PC-3 (cell line): Measurements from ENCODE around the gene PRKRIP1.

Experiments
- CTCF ChIP-seq: fragments of 300-600 bp; sonication (generic); conservative IDR thresholded peaks from 2 replicates; pipeline ENCODE4 v1.5.1; 2017; ENCODE audit warnings: antibody characterized with exemption, low read depth, mild to moderate bottlenecking, low read length
- EZH2 ChIP-seq: fragments of 300-600 bp; sonication (generic); IDR thresholded peaks from one replicate; pipeline ENCODE4 v1.6.1; 2017; ENCODE audit warnings: antibody characterized with exemption, mild to moderate bottlenecking, low read length; ENCODE audit not compliant: unreplicated experiment

GRCh38 chr7:102452451-102452850 is 56.3 kb downstream of the PRKRIP1 start:
- TF ChIP-seq CTCF (no peak), EZH2 (no peak)
